Adrenal gland (tissue), 12 donors: Measurements from ENCODE around the gene ARL4A. TPM values are rescaled to one million over a fixed set of nuclear protein-coding genes. Genes with fewer than 3 reads are reported as not detected.

Experiments used
- DNase-seq, 7 donors: peaks; one replicate each; pipeline ENCODE4 v3.0.0-alpha.2; 2019 to 2020
- H3K27ac ChIP-seq, 5 donors: fragments of 200-600 bp; sonication (generic) in 4 of 5; 1 replicate in 3 of 5; 2 replicates in 2 of 5; pipeline versions ENCODE4 v1.5.1 to v1.8.0; 2016 to 2020; ENCODE audit warnings: mild to moderate bottlenecking in 1 of 5
- H3K27me3 ChIP-seq: fragments of 200-600 bp; 2 replicates; pipeline ENCODE4 v1.8.0; 2021
- H3K36me3 ChIP-seq, 2 donors: fragments of 200-600 bp; replicated peaks in 1 of 2; 1 replicate in 1 of 2; 2 replicates in 1 of 2; pipeline versions ENCODE4 v1.5.1 to v1.8.0; 2018 to 2022
- H3K4me1 ChIP-seq, 2 donors: fragments of 200-600 bp; replicated peaks in 1 of 2; 1 replicate in 1 of 2; 2 replicates in 1 of 2; pipeline versions ENCODE4 v1.5.1 to v1.8.0; 2018 to 2021
- H3K4me3 ChIP-seq, 4 donors: fragments of 200-600 bp; sonication (generic) in 3 of 4; one replicate each; pipeline ENCODE4 v1.5.1; 2016 to 2018
- H3K9me3 ChIP-seq, 3 donors: fragments of 200-600 bp; sonication (generic) in 1 of 3; replicated peaks in 1 of 3; 1 replicate in 2 of 3; 2 replicates in 1 of 3; pipeline versions ENCODE4 v1.5.1 to v1.8.0; 2016 to 2021
- POLR2A ChIP-seq, 2 donors: fragments of 450-650 bp; IDR thresholded peaks; one replicate each; pipeline ENCODE4 v1.6.1; 2017; ENCODE audit warnings: antibody characterized with exemption in 2 of 2, mild to moderate bottlenecking in 2 of 2, moderate library complexity in 1 of 2
- WGBS, 4 donors: extraction: QIAGEN DNeasy Blood & Tissue Kit in 2 of 4; methylation state at CpG; one replicate each; pipeline versions ENCODE4 v1.1.5 to v1.1.7; 2013 to 2017; 5-methylcytosine and 5-hydroxymethylcytosine counted together
- intact Hi-C, 2 donors: fragments of 100-400 bp; cut with DNase I; formaldehyde crosslinking; loops; one replicate each; pipeline versions ENCODE4 v1.14.1 to v1.15.0; 2022 to 2023
- polyA plus RNA-seq, 3 donors: library from polyadenylated mRNA; stranded (reverse); fragments of 200-250 nt in 2 of 3; fragments of 350-450 nt in 1 of 3; fragmentation: Illumina TruSeq in 1 of 3; extraction: RNeasy Lipid Tissue Mini Kit (QIAGEN cat#74804) in 1 of 3; gene quantifications; one replicate each; pipeline ENCODE4 v1.2.3, GENCODE V29; 2013 to 2014
- total RNA-seq, 9 donors: library from RNA; depleted of rRNA in 4 of 9; stranded (reverse); fragments of >200 nt in 4 of 9; fragments of 120-200 nt in 1 of 9; fragmentation: NEBNext Ultra II Directional in 1 of 9; extraction: Animal tissue kit (Norgen Biotek cat#: 25700) in 1 of 9; gene quantifications; one replicate each; pipeline versions ENCODE4 v1.1.0 to v1.2.4, GENCODE V29; 2013 to 2023
- TF ChIP-seq, protein P1 (sequence below), 6 experiments: fragments of 450-650 bp in 4 of 6; fragments of 200-600 bp in 2 of 6; sonication (generic) in 1 of 6; IDR thresholded peaks; 1 replicate in 5 of 6; 2 replicates in 1 of 6; pipeline versions ENCODE4 v1.5.1 to v1.8.0; 2016 to 2021; ENCODE audit warnings: antibody characterized with exemption in 6 of 6, mild to moderate bottlenecking in 2 of 6, moderate library complexity in 1 of 6
- donor health status: healthy with polysubstance abuse.
- donor health status: Bipolar disorder and iron deficiency.
- donor health status: DM: yes; HTN: yes; CAD: no.
- donor health status: DM: no; HTN: no; CAD: no.
- donor health status: DM: no; HTN: no; CAD: no.
- donor health status: DM: yes; HTN: yes; CAD: no.

ARL4A gene
- total and polyA plus RNA-seq, 12 donors, result 7.7 to 27.8 (median 10.1) TPM

DNA sequence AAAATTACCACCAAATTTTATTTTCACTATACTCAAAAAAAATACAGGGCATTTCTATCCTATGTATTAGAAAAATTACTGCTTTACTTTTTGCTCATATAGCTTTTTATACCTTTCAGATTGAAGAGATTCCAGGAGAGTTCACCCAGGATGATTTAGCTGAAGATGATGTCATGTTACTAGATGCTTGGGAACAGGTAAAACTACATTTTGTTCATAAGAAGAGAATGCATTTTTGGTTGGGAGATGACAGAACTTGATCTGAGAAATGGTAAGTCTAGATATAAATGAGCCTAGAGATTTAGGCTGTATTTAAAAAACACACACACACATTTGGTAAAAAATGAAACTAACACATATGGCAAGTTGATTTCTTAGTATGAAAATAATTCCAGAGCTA lies 38.1 kb upstream of the ARL4A start:
- intact Hi-C loops, result no loop called here
- Histone ChIP-seq H3K36me3 (no peaks in the 10 kb centered on the region), H3K27me3 (no peaks in the 10 kb centered on the region), H3K9me3 (no peaks in the 10 kb centered on the region), H3K27ac (no peak overlapping the region), H3K4me1 (peaks cover 3 to 8% of the 10 kb centered on the region in 2 donors), H3K4me3 (no peak overlapping the region)
- DNase-seq, result no peak
- TF ChIP-seq, protein P1, sequence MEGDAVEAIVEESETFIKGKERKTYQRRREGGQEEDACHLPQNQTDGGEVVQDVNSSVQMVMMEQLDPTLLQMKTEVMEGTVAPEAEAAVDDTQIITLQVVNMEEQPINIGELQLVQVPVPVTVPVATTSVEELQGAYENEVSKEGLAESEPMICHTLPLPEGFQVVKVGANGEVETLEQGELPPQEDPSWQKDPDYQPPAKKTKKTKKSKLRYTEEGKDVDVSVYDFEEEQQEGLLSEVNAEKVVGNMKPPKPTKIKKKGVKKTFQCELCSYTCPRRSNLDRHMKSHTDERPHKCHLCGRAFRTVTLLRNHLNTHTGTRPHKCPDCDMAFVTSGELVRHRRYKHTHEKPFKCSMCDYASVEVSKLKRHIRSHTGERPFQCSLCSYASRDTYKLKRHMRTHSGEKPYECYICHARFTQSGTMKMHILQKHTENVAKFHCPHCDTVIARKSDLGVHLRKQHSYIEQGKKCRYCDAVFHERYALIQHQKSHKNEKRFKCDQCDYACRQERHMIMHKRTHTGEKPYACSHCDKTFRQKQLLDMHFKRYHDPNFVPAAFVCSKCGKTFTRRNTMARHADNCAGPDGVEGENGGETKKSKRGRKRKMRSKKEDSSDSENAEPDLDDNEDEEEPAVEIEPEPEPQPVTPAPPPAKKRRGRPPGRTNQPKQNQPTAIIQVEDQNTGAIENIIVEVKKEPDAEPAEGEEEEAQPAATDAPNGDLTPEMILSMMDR (IDR thresholded peaks at IDR 0.05), result no peak
- TF ChIP-seq POLR2A (IDR thresholded peaks at IDR 0.05), result no peak

DNA sequence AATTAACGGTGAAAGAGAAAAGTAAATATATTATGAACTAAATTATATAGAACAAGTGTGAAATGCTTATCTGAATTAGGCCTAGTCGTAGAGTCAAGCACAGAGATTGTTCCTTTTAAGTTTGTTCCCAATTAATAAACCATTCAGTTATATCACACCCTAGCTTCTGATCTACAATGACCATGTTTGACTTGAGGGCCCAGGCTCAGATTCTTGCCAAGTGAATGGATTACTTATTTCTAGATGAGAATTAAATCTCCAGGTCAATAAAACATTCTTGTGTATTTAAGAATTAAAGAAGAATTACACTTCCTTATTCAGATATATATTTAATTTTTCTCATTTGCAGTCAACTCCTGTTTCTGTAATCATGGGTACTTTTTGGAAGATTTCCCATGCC lies 37.4 kb upstream of the ARL4A start:
- Histone ChIP-seq H3K27ac (no peak overlapping the region), H3K9me3 (no peaks in the 10 kb centered on the region), H3K36me3 (no peaks in the 10 kb centered on the region), H3K4me3 (no peak overlapping the region), H3K4me1 (peaks cover 3 to 8% of the 10 kb centered on the region in 2 donors), H3K27me3 (no peaks in the 10 kb centered on the region)
- intact Hi-C loops, result no loop called here
- no peak for TF ChIP-seq POLR2A (IDR thresholded peaks at IDR 0.05)
- TF ChIP-seq, protein P1 (IDR thresholded peaks at IDR 0.05), result no peak
- WGBS, 4 donors, result 92 to 95% (median 94%) methylated on average over 2 of the region's 2 CpGs
- no peak for DNase-seq

DNA sequence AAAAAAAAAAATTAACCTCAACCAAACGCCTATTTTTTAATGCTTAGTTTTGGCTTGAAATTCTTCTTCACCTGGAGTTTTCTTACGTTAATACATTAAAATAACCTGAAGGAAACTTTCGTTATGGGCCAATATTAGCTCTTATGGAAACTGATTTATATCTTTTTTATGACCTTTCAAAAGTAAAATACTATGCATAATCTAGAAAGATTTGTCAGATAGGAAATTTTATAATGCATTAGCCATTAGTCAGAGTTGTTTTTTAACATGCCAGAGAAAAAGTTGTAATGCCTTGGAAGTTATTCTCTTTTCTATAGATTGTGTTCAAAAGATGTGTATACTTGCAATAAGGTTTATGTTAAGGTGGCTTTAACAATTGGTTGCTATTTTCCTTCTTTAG lies 34.3 kb upstream of the ARL4A start:
- no peaks in the 10 kb centered on the region for H3K36me3 ChIP-seq

DNA sequence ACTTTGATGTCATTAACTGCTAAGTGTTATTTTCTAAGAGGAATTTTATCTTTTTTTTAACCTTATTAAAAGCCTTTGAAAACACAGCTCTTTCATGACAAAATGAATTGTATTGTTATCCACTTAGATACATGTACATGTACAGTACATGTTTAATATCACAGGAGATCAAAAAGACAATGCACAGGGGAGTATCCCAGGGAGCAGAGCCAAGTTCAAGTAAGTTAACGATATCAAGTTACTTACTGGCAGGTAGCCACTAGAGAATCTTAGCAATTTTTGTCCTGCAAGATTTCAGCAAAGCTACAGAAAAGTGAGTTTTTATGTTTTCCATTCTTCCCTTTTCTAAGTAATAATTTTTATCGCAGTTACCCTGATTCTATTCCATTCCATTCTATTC lies 33.9 kb upstream of the ARL4A start:
- no peaks in the 10 kb centered on the region for H3K27me3 ChIP-seq
- no peak overlapping the region for H3K4me3 ChIP-seq
- H3K9me3 ChIP-seq, result no peaks in the 10 kb centered on the region
- 56 to 80% (median 71%) methylated on average over 2 of the region's 2 CpGs for WGBS, 4 donors
- no peaks in the 10 kb centered on the region for H3K36me3 ChIP-seq
- peaks cover 0 to 3% of the 10 kb centered on the region in 2 donors for H3K4me1 ChIP-seq
- intact Hi-C loops, result no loop called here
- no peak for DNase-seq
- TF ChIP-seq, protein P1 (IDR thresholded peaks at IDR 0.05), result no peak
- no peak for TF ChIP-seq POLR2A (IDR thresholded peaks at IDR 0.05)
- H3K27ac ChIP-seq, result no peak overlapping the region

More for the DNA sequence above, 34.3 kb upstream of the ARL4A start:
- 67 to 75% (median 74%) methylated on average over 3 of the region's 3 CpGs for WGBS, 4 donors
- Histone ChIP-seq H3K4me3 (no peak overlapping the region), H3K4me1 (peaks cover 0 to 3% of the 10 kb centered on the region in 2 donors), H3K9me3 (no peaks in the 10 kb centered on the region), H3K27ac (no peak overlapping the region), H3K27me3 (no peaks in the 10 kb centered on the region)
- TF ChIP-seq, protein P1 (IDR thresholded peaks at IDR 0.05), result no peak
- TF ChIP-seq POLR2A (IDR thresholded peaks at IDR 0.05), result no peak
- intact Hi-C loops, result no loop called here
- no peak for DNase-seq
